Measurements from ENCODE around the gene SLC22A4. TPM values are rescaled to one million over a fixed set of nuclear protein-coding genes. Genes with fewer than 3 reads are reported as not detected.

Gene SLC22A4
- polyA plus RNA-seq, 1 experiment, result 19.3 TPM

DNA sequence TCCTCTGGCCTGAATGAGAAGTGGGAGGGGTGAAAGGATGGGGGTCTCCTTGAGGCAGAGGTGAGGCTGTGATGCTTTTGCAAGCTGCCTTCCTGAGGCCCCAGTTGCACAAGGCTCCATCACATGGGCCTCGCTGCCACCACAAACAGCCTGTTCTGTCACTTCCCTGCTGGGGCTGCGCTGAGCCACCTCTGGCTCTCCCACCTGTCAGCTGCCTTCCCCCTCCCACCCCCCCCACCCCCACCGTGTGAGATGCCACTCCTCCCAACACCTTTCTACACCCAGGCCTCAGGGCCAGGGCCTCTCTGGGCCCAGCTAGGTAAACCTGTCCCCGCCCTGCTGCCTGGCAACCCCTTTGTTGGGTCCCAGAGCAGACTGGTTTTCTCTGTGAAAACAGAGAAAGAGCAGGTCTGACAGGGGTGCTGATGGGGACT is 41.2 kb upstream of the SLC22A4 start:
- Histone ChIP-seq H3K27me3 (ENCODE audit: control insufficient read depth, insufficient read depth, low read length) (no peaks in the 10 kb centered on the region), H3K4me3 (ENCODE audit: low read depth, low read length) (no peak overlapping the region), H3K36me3 (ENCODE audit: control insufficient read depth, insufficient read depth, low read length) (no peaks in the 10 kb centered on the region)
- ChIA-PET CTCF (interaction anchor here (9.2 kb wide), 1 partner anchor 16 kb away, joined by 71 read pairs; no protein-coding TSS in a partner anchor), POLR2A (no interaction called here)
- DNase-seq (ENCODE audit: low read depth), result no peak
- TF ChIP-seq, protein P1, sequence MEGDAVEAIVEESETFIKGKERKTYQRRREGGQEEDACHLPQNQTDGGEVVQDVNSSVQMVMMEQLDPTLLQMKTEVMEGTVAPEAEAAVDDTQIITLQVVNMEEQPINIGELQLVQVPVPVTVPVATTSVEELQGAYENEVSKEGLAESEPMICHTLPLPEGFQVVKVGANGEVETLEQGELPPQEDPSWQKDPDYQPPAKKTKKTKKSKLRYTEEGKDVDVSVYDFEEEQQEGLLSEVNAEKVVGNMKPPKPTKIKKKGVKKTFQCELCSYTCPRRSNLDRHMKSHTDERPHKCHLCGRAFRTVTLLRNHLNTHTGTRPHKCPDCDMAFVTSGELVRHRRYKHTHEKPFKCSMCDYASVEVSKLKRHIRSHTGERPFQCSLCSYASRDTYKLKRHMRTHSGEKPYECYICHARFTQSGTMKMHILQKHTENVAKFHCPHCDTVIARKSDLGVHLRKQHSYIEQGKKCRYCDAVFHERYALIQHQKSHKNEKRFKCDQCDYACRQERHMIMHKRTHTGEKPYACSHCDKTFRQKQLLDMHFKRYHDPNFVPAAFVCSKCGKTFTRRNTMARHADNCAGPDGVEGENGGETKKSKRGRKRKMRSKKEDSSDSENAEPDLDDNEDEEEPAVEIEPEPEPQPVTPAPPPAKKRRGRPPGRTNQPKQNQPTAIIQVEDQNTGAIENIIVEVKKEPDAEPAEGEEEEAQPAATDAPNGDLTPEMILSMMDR (IDR thresholded peaks at IDR 0.05; ENCODE audit: insufficient read depth, low read depth, low read length), result no peak

DNA sequence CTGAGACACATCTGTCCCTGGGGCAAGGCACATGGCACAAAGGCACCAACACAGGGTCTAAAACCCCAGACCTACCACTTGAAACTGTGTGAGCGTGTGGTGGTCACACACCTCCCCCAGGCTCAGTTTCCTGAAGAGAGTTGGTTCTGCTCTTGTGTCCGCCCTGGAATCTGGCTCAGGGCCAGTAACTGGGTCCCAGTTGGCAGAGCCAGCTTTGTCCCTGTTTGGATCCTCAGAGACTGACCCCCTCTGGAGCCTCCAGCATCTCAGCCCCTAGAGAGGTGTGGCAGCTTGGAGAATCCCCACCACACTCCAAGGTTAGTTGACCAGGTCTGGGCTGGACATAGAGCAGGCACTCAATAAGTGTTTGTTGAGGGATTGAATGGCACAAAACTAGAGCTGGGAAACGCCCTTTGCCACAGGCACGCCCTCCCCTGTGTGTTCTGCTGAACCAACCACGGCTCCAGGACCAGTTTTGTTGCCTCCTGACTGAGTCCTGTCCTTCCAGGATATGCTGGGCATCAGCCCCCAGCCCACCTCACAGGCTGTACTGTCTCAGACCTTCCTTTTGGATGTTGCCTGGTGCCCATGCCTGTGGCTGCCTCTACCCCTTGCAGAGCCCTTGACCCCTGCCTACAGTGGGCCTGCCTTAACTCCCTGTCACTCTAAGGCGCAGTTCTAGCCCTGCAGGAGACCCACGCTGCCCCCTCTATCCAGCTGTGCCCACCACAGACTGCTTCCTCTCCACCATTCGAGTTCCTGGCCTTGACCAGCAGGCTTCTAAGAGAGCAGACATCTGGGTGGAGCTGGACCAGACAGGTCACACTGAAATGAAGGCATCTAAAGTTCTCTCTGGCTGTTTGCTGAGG is 40.5 kb upstream of the SLC22A4 start:
- H3K27me3 ChIP-seq (ENCODE audit: control insufficient read depth, insufficient read depth, low read length), result no peaks in the 10 kb centered on the region
- TF ChIP-seq, protein P1 (IDR thresholded peaks at IDR 0.05; ENCODE audit: insufficient read depth, low read depth, low read length), result no peak
- H3K36me3 ChIP-seq (ENCODE audit: control insufficient read depth, insufficient read depth, low read length), result no peaks in the 10 kb centered on the region
- ChIA-PET CTCF (interaction anchor here (9.2 kb wide), 1 partner anchor 16 kb away, joined by 71 read pairs; no protein-coding TSS in a partner anchor), POLR2A (no interaction called here)
- H3K4me3 ChIP-seq (ENCODE audit: low read depth, low read length), result no peak overlapping the region
- no peak for DNase-seq (ENCODE audit: low read depth)

DNA sequence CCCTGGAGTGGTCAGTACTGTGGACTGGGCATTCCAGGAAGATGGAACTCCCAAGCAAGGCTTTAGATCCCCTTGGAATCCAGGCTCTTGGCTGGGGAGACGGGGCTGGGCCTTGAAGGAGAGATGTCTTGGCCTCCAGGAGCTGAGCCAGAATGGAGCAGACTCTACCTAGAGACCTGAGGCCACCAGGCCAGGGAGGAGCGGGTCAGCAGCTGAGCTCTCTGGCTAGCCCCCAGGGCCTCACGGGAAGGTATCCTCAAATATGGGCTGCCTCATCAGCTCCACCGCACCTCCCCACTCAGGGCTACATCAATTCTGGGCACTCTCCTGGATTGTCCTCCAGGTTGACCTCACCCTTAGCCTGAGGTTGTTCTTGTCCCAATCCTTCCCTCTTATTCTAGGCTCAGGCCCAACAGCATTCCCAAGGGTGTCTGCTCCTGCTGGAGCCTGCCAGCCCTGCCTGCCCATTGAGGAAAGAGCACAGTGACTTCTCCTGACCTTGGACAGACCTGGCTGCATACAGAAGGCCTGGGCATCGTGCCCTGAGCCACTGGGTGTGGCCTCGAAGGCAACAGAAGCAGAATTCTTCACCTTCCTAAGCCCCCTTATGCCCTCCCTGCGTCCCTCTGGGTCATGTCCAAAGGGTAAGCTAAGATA is 39.7 kb upstream of the SLC22A4 start:
- TF ChIP-seq, protein P1 (IDR thresholded peaks at IDR 0.05; ENCODE audit: insufficient read depth, low read depth, low read length), result no peak
- Histone ChIP-seq H3K36me3 (ENCODE audit: control insufficient read depth, insufficient read depth, low read length) (no peaks in the 10 kb centered on the region), H3K27me3 (ENCODE audit: control insufficient read depth, insufficient read depth, low read length) (no peaks in the 10 kb centered on the region), H3K4me3 (ENCODE audit: low read depth, low read length) (no peak overlapping the region)
- POLR2A ChIA-PET, result no interaction called here
- no peak for DNase-seq (ENCODE audit: low read depth)
- CTCF ChIA-PET, result interaction anchor here (9.2 kb wide), 1 partner anchor 17 kb away, joined by 71 read pairs; no protein-coding TSS in a partner anchor

- Histone ChIP-seq H3K4me3 (ENCODE audit: low read depth, low read length) (no peak overlapping the region), H3K27me3 (ENCODE audit: control insufficient read depth, insufficient read depth, low read length) (no peaks in the 10 kb centered on the region), H3K36me3 (ENCODE audit: control insufficient read depth, insufficient read depth, low read length) (no peaks in the 10 kb centered on the region)
- ChIA-PET POLR2A (no interaction called here), CTCF (interaction anchor here (1.1 to 9.2 kb wide), 2 partner anchors 9 to 19 kb away, joined by 3 to 71 read pairs; no protein-coding TSS in a partner anchor)
- TF ChIP-seq, protein P1 (IDR thresholded peaks at IDR 0.05; ENCODE audit: insufficient read depth, low read depth, low read length), result no peak
- DNase-seq (ENCODE audit: low read depth), result no peak
Observed at GRCh38 chr5:132256086-132256782, 38.0 kb upstream of the SLC22A4 start.

DNA sequence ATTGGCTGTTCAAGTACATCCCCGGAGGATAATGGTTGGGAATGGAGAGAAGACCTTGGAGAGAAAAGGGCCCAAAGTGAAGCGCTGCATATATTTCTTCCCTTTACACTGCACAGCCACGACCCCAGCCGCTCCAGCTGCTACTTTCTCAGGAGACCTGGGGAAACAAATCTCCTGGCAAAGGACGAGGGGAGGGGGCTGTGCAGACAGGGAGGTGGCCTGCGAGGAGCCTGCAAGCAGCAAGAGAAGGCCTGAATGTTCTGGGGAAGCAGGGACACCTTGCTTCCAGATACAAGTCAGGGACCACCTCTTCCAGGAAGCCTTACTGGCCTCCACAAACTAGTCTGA is 37.4 kb upstream of the SLC22A4 start:
- Histone ChIP-seq H3K4me3 (ENCODE audit: low read depth, low read length) (no peak overlapping the region), H3K36me3 (ENCODE audit: control insufficient read depth, insufficient read depth, low read length) (no peaks in the 10 kb centered on the region), H3K27me3 (ENCODE audit: control insufficient read depth, insufficient read depth, low read length) (no peaks in the 10 kb centered on the region)
- TF ChIP-seq, protein P1 (IDR thresholded peaks at IDR 0.05; ENCODE audit: insufficient read depth, low read depth, low read length), result no peak
- ChIA-PET POLR2A (no interaction called here), CTCF (interaction anchor here (0.6 to 9.2 kb wide), 2 partner anchors 10 to 19 kb away, joined by 4 to 71 read pairs; no protein-coding TSS in a partner anchor)
- DNase-seq (ENCODE audit: low read depth), result no peak
